Choroid plexus epithelial cell (primary cell): ENCODE results near the gene CHI3L1.

Source experiments
- DNase-seq: peaks from one replicate; pipeline ENCODE4 v3.0.0-alpha.2; 2010; ENCODE audit warnings: low read depth
- H3K4me3 ChIP-seq: 2 replicates; pipeline ENCODE4 v1.5.1; 2011; ENCODE audit warnings: low read depth, mild to moderate bottlenecking, control low read depth, low read length, moderate library complexity
- TF ChIP-seq, protein P1 (sequence below): conservative IDR thresholded peaks from 2 replicates; pipeline ENCODE4 v1.5.1; 2011; ENCODE audit warnings: low read depth, mild to moderate bottlenecking, control low read depth, inconsistent platforms, low read length, moderate library complexity

The CHI3L1 gene

DNA sequence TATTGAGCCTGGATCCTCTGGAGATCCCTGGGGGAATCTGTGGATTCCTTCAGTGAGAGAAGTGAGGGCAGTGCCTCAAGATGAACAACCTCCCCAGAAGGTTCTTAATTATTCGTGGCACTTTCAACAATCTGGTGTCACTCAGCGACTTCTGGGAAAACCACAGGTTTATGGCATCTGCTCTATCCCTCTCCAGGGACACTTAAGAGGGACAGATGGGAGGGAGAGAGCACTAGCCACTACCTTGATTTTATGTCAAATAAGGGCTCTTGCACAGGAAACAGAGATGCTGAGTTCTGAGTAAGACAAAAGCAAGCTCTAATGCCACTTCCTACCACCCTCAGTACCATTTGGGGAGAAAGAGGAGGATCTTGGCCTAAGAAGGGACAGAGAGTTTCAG lies 21.2 kb upstream of the CHI3L1 start:
- no peak for DNase-seq
- TF ChIP-seq, protein P1, sequence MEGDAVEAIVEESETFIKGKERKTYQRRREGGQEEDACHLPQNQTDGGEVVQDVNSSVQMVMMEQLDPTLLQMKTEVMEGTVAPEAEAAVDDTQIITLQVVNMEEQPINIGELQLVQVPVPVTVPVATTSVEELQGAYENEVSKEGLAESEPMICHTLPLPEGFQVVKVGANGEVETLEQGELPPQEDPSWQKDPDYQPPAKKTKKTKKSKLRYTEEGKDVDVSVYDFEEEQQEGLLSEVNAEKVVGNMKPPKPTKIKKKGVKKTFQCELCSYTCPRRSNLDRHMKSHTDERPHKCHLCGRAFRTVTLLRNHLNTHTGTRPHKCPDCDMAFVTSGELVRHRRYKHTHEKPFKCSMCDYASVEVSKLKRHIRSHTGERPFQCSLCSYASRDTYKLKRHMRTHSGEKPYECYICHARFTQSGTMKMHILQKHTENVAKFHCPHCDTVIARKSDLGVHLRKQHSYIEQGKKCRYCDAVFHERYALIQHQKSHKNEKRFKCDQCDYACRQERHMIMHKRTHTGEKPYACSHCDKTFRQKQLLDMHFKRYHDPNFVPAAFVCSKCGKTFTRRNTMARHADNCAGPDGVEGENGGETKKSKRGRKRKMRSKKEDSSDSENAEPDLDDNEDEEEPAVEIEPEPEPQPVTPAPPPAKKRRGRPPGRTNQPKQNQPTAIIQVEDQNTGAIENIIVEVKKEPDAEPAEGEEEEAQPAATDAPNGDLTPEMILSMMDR, result no peak
- no peak overlapping the region for H3K4me3 ChIP-seq

DNA sequence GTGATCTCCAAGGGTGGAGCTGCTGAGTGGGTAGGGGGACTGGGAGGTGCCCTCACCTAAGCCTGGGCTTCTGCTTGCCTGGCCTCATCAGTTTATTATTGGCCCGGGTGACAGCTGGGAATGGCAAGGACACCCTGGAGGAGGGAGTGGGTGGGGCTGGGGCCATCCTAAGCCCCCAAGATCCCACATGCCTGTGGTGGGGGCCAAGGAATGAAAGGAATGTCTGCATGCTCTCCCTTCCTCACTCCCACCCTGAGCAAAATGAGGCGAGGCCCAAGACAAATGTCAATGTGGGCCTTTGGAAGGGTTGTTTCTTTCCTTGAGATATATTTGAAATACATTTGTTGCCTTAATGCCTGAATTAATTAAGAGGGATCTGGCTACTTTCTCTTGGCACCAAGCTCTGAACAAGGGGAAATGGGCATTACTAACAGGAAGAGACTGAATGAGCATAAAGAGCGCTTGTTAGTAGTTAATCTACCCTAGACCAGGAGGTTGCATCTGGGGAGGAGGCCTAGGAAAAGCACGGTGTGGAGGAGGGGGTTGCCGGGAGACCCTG lies 19.7 kb upstream of the CHI3L1 start:
- TF ChIP-seq, protein P1, result no peak
- no peak overlapping the region for H3K4me3 ChIP-seq
- no peak for DNase-seq

DNA sequence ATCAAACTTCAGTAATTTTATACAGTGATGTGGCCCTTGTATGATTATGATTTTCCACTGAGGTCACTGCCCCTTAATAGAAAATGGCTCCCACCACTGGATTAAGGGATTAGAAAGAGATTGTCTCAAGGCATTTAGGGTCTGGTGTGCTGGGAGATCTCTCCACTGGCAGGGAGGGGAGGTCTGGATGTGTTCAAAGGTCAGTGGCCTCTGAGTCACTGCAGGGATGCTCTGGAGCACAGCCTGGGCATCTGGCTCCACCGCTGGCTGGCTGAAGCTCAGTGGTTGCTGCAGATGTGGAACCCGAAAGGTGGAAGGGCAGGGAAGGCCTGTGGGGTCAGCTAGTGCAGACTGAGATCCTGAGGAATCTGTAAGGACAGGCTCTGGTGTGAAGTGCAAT lies 18.3 kb upstream of the CHI3L1 start:
- H3K4me3 ChIP-seq, result no peak overlapping the region
- DNase-seq, result no peak
- TF ChIP-seq, protein P1, result no peak

DNA sequence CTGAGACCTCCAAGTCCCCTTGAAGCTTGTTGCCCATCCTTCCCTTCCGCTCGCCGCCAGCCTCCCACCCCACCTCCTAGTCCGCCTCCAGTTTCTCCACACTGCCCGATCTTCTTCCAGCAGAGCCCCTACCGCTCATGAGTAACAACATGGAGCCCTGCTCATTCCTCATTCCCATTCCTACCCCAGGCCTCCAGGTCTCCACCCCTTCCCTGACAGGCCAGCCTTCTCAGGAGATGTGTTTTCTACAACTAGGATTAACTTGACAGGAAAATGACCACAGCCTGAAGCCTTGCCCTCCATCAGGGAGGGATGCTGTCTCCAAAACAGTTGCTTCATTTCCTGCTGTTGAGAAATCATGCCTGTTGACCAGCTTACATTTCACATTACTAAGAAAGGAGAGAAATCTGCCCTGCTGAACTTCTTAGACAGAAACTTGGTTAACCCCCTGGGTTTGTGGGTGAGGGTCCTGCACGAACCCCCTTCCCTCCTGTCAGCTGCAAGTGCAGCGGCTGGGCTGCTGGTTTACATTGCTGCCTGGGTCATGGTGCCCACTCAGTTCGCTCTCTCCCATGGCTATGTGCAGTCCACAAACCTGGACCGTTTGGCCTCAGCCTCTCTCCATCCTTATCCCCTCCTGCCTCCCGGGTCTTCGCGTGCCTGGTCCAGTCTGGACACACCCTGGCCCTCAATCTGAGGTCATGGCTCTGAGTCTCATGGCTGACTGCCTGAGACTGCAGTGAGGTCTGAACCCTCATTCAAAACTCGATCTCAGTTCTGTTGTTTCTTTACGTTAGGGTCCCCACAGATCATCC lies 16.1 kb upstream of the CHI3L1 start:
- H3K4me3 ChIP-seq, result no peak overlapping the region
- peak; percentile 90 for DNase-seq
- TF ChIP-seq, protein P1, result no peak

DNA sequence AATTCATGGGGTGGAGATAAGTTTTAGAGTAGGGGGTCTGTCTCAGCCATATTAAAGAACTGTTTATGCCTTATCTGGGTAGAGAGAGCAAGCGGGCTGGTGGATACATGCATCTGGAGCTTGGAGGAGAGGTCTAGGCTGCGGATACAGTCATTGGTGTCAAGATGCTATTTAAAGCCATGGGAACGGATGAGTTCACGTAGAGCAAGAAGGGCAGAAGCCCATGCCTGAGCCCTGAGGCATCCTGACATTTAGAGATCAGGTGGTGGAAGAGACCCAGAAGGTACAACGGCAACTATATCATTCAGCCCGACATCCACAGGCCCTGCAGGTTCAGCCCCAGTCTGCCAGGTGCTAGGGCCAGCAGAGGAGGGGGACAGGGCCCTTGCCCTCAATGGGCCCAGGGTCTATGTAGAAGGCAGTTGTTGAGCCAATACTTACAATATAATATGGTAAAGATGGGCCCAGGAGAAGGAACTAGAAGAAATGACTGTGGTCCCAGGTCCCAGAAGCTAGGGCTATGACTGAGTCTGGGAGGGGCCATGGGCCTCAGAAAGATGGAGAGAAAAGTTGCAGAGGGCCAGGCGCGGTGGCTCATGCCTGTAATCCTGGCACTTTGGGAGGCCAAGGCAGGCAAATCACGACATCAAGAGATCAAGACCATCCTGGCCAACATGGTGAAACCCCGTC lies 15.2 kb upstream of the CHI3L1 start:
- no peak overlapping the region for H3K4me3 ChIP-seq
- no peak for DNase-seq
- TF ChIP-seq, protein P1, result no peak

DNA sequence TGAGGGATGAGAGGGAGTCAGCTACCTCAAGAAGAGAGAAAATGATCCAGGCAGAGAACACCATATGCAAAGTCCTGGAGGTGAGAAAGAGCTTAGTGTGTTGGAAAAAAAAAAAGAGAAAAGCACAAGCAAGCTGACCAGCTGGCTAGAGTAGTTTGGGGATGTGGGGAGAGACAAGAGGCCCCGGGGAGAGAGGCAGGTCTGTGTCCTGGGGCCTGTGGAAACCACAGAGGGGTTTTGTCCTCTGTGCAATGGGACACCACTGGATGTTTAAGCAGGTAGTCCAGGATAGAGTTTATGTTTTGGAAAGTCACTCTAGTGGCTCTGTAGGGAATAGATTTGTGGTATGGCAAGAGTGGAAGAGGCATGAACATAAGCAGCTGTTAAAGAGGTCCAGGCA lies 14.4 kb upstream of the CHI3L1 start:
- TF ChIP-seq, protein P1, result no peak
- DNase-seq, result no peak
- no peak overlapping the region for H3K4me3 ChIP-seq
